T-helper 2 cell (primary cell): ENCODE measurements around the gene OTUD3.

Experiments used
- DNase-seq, 5 experiments: peaks; one replicate each; pipeline versions ENCODE4 v3.0.0 to v3.0.0-alpha.2; 2012 to 2022

The OTUD3 gene

GRCh38 chr1:19957779-19958178 lies 75.6 kb downstream of the OTUD3 start:
- no peak for DNase-seq

GRCh38 chr1:19960591-19960990 lies 78.4 kb downstream of the OTUD3 start:
- DNase-seq: no peak
